Measurements from ENCODE around the gene CYP27B1.

Gene CYP27B1

DNA sequence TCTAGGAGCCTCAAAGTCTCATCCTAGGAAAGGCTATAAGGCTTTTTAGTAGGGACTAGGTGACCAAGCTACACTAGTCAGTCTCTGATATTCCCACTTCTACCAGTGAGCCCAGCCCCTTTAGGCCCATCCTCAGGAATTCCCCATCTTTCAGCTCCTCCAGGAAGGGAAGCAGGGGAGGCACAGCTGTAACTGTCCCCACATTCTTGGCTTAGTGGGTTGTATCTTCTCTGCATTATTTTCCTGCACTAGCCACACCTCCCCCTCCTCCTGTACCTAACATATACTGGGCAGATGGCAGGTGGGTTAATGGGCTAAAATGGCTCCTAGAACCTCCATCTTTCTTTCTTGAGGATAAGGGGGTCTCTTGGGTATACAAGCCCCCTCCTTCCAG is 424 bp upstream of the CYP27B1 start:
- no peak for DNase-seq (ENCODE audit: low read depth in 2 of 2, low spot score in 1 of 2)

- no peak for DNase-seq (ENCODE audit: low read depth in 2 of 2, low spot score in 1 of 2)
Observed at GRCh38 chr12:57765698-57766463, 997 bp downstream of the CYP27B1 start.

DNA sequence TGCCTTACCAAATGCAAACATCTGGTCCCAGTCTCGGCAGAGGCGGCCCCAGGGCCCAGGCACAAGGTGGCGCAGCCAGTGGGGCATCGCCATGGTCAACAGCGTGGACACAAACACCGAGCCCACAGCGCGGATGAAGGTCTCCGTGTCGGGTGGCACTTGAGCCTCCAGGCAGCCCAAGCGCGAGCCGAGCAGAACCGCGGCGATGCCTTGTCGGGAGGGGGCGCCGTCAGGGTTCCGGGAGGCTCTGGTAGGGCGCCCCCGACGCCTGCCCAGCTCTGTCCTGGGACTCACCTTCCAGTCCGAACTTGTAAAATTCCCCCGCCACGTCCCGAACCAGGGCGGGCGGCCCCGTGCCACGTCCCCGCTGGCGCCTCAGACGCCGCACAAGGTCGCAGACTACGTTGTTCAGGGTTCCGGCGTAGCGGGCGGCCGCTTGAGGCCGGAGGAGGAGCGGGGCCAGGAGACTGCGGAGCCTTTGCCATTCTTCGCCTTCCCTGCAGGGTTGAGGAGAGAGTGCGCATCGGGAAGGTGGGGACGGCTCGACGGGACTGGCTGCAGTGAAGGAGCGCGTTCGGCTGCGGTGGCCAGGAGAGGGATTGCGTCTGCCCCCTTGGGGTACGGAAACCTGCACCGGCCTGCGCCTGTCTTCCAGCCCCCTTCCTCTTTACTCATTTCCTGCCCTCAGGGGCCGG is 1.7 kb downstream of the CYP27B1 start:
- DNase-seq (ENCODE audit: low read depth in 2 of 2, low spot score in 1 of 2): no peak

- no peak for DNase-seq (ENCODE audit: low read depth in 2 of 2, low spot score in 1 of 2)
Observed at GRCh38 chr12:57764662-57765002, 2.2 kb downstream of the CYP27B1 start.

GRCh38 chr12:57763881-57764661 is 2.8 kb downstream of the CYP27B1 start:
- no peak for DNase-seq (ENCODE audit: low read depth in 2 of 2, low spot score in 1 of 2)

DNA sequence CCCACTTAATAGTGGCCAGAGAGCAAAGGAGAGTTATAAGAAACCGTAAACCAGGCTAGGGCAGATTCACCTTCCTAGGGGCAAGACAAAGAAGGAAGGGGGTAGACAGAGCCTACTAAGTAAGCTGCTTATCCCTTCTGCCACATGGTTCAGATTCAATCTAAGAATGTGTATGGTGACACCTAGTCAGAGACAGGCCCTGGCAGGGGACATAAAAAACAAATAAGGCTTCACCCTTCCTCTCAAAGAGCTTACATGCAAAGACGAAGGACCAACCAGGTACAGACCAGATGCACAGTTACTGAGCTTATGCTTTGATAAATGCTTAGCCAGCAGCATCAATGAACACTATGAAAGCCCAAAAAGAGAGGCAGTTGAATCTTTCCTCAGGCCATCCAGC is 4.4 kb downstream of the CYP27B1 start:
- DNase-seq (ENCODE audit: low read depth in 2 of 2, low spot score in 1 of 2): no peak

DNA sequence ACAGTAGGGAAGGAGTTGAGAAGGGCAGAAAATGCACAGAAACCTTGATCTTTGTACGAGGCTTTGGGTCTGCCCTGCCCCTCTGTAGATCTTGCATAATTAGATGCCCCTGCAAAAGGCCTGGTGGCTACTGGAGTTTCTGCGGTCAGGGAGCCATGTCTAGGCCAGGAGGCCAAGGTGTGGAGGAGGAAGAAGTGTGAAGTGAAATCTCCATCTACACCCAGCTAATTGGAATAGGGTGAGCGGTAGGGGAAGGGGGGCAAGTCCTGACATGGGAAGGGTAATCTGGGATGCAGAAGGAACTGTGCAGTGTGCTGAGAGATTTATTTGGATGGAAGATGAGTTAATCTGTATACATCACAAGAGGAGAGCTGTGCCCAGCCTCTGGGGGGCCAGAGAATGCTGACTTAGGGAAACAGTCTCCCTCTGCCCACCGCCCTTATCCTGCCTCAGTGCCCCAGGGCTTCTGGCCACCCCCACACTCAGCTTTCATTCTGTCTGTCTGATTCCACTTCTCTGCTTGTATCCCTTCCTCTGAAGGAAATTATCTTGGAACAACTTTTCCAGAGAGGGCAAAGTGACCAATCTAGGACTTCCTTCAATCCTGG is 5.4 kb downstream of the CYP27B1 start:
- no peak for DNase-seq (ENCODE audit: low read depth in 2 of 2, low spot score in 1 of 2)

DNA sequence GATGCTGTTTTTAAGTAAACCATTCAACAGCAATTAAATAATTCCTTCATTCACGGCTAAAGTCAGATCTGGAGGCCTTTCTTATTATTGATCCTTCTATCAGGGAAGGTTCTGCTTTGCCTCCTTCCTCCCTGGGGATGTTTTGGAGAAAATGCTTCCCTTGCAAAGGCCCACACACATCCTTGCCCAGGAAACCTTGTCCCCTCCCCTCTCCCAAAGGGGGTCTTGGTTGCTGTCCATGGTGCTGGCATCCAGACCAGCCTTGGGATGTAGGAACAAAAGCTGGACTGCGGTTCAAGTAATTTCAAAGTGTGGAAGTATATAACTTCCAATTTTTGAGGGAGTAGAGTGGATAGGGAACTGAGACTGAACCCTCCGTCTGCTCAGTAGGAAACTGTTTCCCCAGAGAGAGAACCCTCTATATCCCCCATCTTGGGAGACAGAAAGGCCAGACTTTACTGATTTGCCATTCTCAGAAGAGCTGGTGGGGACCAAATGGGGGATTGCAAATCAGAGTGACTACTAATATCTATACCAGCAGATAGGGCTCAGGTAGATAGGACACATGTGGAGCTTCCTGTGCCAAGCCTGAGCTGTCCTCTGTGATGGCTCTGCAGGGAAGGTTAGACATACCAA is 6.4 kb downstream of the CYP27B1 start:
- DNase-seq (ENCODE audit: low read depth in 2 of 2, low spot score in 1 of 2): no peak

- no peak for DNase-seq (ENCODE audit: low read depth in 2 of 2, low spot score in 1 of 2)
Observed at GRCh38 chr12:57759360-57759980, 7.4 kb downstream of the CYP27B1 start.

DNA sequence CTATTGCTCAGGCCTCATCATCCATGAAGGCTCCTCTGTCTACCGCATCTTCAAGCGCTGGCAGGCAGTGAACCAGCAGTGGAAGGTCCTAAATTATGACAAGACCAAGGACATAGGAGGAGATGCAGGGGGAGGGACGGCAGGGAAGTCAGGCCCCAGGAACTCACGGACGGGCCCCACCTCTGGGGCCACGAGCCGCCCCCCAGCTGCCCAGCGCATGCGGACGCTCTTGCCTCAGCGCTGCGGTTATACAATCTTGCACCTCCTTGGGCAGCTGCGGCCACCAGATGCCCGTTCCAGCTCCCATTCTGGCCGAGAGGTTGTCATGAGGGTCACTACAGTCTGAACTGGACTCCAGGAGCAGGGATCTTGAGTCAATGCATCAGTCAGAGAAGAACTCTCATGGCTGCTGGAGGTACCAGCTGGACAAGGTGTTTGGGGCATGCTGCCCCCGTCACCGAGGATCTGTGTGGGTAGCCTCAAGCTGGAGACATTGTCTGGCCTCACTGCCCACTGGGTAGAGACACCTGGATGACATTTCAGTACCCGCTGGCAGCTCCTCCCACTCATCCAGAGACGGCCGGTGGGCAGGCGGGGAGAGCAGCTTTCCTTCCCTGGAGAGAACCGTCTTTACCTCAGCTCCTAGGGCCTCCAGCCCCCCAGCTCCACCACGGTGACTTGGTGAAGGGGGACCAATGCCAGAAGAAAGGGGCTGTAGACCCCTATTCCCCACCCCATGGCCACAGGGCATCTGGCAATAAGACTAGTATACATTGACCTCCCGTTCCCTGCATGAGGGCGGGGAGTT is 8.1 kb downstream of the CYP27B1 start:
- no peak for DNase-seq (ENCODE audit: low read depth in 2 of 2, low spot score in 1 of 2)

- no peak for DNase-seq (ENCODE audit: low read depth in 2 of 2, low spot score in 1 of 2)
Observed at GRCh38 chr12:57757771-57758170, 9.1 kb downstream of the CYP27B1 start.

DNA sequence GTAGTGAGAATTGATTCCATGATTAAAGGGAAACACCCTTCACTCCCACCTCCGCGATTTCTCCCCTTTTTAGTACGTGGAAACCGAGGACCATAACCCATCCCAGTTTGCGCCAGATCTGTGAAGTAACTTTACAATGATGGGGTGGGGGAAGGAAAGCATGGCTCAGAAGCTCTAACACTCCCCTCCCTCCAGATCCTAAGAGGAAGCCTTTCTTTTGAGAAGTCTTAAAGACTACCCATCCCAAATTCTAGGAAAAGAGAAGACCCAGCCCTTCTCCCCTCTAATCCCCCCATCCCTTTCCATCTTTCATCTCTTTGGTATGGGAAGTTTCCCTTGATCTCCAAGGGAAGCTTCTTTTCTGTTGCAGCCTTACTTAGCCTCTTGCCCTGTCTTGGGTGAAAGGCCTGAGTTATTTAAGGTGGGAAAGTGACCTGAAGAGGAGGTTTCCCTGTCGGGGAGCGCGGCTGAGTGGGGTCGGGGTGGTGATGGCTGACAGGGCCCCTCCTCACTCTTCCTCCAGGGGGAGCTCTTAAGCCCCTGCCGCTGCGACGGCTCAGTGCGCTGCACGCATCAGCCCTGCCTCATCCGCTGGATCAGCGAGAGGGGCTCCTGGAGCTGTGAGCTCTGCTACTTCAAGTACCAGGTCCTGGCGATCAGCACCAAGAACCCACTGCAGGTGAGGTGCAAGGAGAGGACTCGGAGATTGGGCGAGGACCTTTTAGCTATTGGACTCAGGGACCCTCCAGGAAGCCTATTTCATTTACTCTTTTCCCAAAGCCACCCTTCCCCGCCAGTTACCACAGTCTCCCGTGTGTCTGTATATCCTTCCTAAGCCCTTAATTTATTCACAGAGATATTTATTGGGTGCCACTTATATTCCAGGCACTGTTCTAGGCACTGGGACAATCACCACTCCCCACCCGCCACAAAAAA is 10.2 kb downstream of the CYP27B1 start:
- DNase-seq (ENCODE audit: low read depth in 2 of 2, low spot score in 1 of 2): no peak

- no peak for DNase-seq (ENCODE audit: low read depth in 2 of 2, low spot score in 1 of 2)
Observed at GRCh38 chr12:57755454-57756372, 11.2 kb downstream of the CYP27B1 start.

GRCh38 chr12:57755194-57755453 is 11.8 kb downstream of the CYP27B1 start:
- no peak for DNase-seq (ENCODE audit: low read depth in 2 of 2, low spot score in 1 of 2)

- DNase-seq (ENCODE audit: low read depth in 2 of 2, low spot score in 1 of 2): peak in 1 of 2 donors; percentile 68
Observed at GRCh38 chr12:57754411-57755193, 12.3 kb downstream of the CYP27B1 start, which contains the start of gene MARCHF9. TSS of gene MARCHF9 (plus strand) at chr12:57755103. CDS start at chr12:57755529, 426 bp downstream.

DNA sequence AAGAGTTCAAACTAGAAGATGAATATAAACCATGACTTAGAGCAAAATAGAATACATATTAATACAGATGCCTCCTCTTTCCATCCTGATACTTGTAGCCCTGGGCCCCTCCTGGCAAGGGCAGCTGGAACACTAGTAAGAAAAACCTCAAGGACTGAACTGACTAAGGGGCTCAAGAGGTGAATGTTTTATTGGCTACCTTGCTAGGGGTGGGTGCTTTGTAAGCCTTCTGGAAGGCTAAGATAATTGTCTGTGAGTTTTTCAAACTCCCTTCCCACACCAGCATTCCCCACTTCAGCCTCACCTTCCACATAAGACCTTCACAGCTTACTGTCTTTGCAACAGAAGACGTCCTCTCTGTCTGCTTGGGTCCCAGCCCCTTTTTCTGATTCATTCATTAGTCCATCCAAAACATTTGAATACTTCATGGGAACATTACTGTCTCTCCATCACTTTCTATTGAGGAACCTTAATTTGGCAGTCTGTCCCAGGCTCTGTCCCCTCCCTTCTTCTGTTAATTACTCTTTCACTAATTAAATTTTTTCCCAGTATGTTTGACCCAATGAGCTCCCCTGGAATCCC is 13.0 kb downstream of the CYP27B1 start:
- DNase-seq (ENCODE audit: low read depth in 2 of 2, low spot score in 1 of 2): no peak

- DNase-seq (ENCODE audit: low read depth in 2 of 2, low spot score in 1 of 2): no peak
Observed at GRCh38 chr12:57752668-57753000, 14.2 kb downstream of the CYP27B1 start.
